ENCODE results near the gene SYNGR3.

GRCh38 chr16:2004795-2005517 is 15.2 kb downstream of the SYNGR3 start:
- no peak for TF ChIP-seq CTCF (optimal IDR thresholded peaks at IDR 0.05 in 1 of 3, IDR thresholded peaks at IDR 0.05 in 1 of 3, conservative IDR thresholded peaks at IDR 0.05 in 1 of 3; ENCODE audit: extremely low read depth in 1 of 3, insufficient read depth in 2 of 3, low read length in 3 of 3)
- no peak for TF ChIP-seq EZH2 (IDR thresholded peaks at IDR 0.05; ENCODE audit: low read length)
